ENCODE data around the gene GAPVD1.
"Not testable (repeated sequence)": the region's sequence is repeated elsewhere in the genome, so short reads cannot be mapped to it uniquely, and the experiment has no call there.

The GAPVD1 gene

GRCh38 chr9:125399165-125399564, 137.5 kb downstream of the GAPVD1 start:
- no peak for DNase-seq (ENCODE audit: low read depth, low spot score)
- Histone ChIP-seq H3K9me3 (ENCODE audit: low read depth, low read length) (no peaks in the 10 kb centered on the region), H3K36me3 (ENCODE audit: insufficient read depth, low read length) (no peaks in the 10 kb centered on the region), H3K4me3 (no peak overlapping the region), H3K9ac (ENCODE audit: insufficient read length) (no peak overlapping the region), H3K27ac (no peak overlapping the region)
- TF ChIP-seq POLR2AphosphoS5 (IDR thresholded peaks at IDR 0.05; ENCODE audit: borderline replicate concordance, low read depth, low read length): no peak
- TF ChIP-seq EZH2 (IDR thresholded peaks at IDR 0.05): no peak
- no peak for TF ChIP-seq FOXP2 (optimal IDR thresholded peaks at IDR 0.05; ENCODE audit: control extremely low read depth, extremely low read length, insufficient read depth)

- no peak overlapping the region for H3K27ac ChIP-seq
- H3K36me3 ChIP-seq (ENCODE audit: insufficient read depth, low read length): no peaks in the 10 kb centered on the region
- no peaks in the 10 kb centered on the region for H3K9me3 ChIP-seq (ENCODE audit: low read depth, low read length)
- TF ChIP-seq FOXP2 (optimal IDR thresholded peaks at IDR 0.05; ENCODE audit: control extremely low read depth, extremely low read length, insufficient read depth): no peak
- TF ChIP-seq EZH2 (IDR thresholded peaks at IDR 0.05): no peak
- no peak for TF ChIP-seq POLR2AphosphoS5 (IDR thresholded peaks at IDR 0.05; ENCODE audit: borderline replicate concordance, low read depth, low read length)
- DNase-seq (ENCODE audit: low read depth, low spot score): no peak
- H3K4me3 ChIP-seq: no peak overlapping the region
- H3K9ac ChIP-seq (ENCODE audit: insufficient read length): no peak overlapping the region
Observed at GRCh38 chr9:125399666-125400065, 138.0 kb downstream of the GAPVD1 start.

GRCh38 chr9:125400232-125400631, 138.6 kb downstream of the GAPVD1 start:
- not testable (repeated sequence) for H3K27ac ChIP-seq; DNase-seq (ENCODE audit: low read depth, low spot score); H3K9ac ChIP-seq (ENCODE audit: insufficient read length); H3K9me3 ChIP-seq (ENCODE audit: low read depth, low read length); H3K36me3 ChIP-seq (ENCODE audit: insufficient read depth, low read length); H3K4me3 ChIP-seq

GRCh38 chr9:125400725-125401716, 139.4 kb downstream of the GAPVD1 start:
- TF ChIP-seq EZH2 (IDR thresholded peaks at IDR 0.05): no peak
- no peak for TF ChIP-seq POLR2AphosphoS5 (IDR thresholded peaks at IDR 0.05; ENCODE audit: borderline replicate concordance, low read depth, low read length)
- no peak for TF ChIP-seq FOXP2 (optimal IDR thresholded peaks at IDR 0.05; ENCODE audit: control extremely low read depth, extremely low read length, insufficient read depth)
- H3K9ac ChIP-seq (ENCODE audit: insufficient read length): no peak overlapping the region
- H3K9me3 ChIP-seq (ENCODE audit: low read depth, low read length): no peaks in the 10 kb centered on the region
- no peak overlapping the region for H3K4me3 ChIP-seq
- no peak overlapping the region for H3K27ac ChIP-seq
- DNase-seq (ENCODE audit: low read depth, low spot score): no peak
- H3K36me3 ChIP-seq (ENCODE audit: insufficient read depth, low read length): no peaks in the 10 kb centered on the region

- H3K27ac ChIP-seq: no peak overlapping the region
- no peaks in the 10 kb centered on the region for H3K9me3 ChIP-seq (ENCODE audit: low read depth, low read length)
- H3K9ac ChIP-seq (ENCODE audit: insufficient read length): no peak overlapping the region
- H3K36me3 ChIP-seq (ENCODE audit: insufficient read depth, low read length): no peaks in the 10 kb centered on the region
- TF ChIP-seq POLR2AphosphoS5 (IDR thresholded peaks at IDR 0.05; ENCODE audit: borderline replicate concordance, low read depth, low read length) (no peak), EZH2 (IDR thresholded peaks at IDR 0.05) (no peak), FOXP2 (optimal IDR thresholded peaks at IDR 0.05; ENCODE audit: control extremely low read depth, extremely low read length, insufficient read depth) (no peak)
- no peak for DNase-seq (ENCODE audit: low read depth, low spot score)
- no peak overlapping the region for H3K4me3 ChIP-seq
Observed at GRCh38 chr9:125404733-125405132, 143.1 kb downstream of the GAPVD1 start.

GRCh38 chr9:125405938-125406809, 144.5 kb downstream of the GAPVD1 start:
- no peak for DNase-seq (ENCODE audit: low read depth, low spot score)
- Histone ChIP-seq H3K9me3 (ENCODE audit: low read depth, low read length) (no peaks in the 10 kb centered on the region), H3K4me3 (no peak overlapping the region), H3K27ac (no peak overlapping the region), H3K36me3 (ENCODE audit: insufficient read depth, low read length) (no peaks in the 10 kb centered on the region), H3K9ac (ENCODE audit: insufficient read length) (no peak overlapping the region)
- TF ChIP-seq EZH2 (IDR thresholded peaks at IDR 0.05) (no peak), FOXP2 (optimal IDR thresholded peaks at IDR 0.05; ENCODE audit: control extremely low read depth, extremely low read length, insufficient read depth) (no peak), POLR2AphosphoS5 (IDR thresholded peaks at IDR 0.05; ENCODE audit: borderline replicate concordance, low read depth, low read length) (no peak)

GRCh38 chr9:125406810-125407087, 145.1 kb downstream of the GAPVD1 start:
- H3K9me3 ChIP-seq (ENCODE audit: low read depth, low read length): no peaks in the 10 kb centered on the region

GRCh38 chr9:125407432-125407973, 145.9 kb downstream of the GAPVD1 start:
- no peaks in the 10 kb centered on the region for H3K9me3 ChIP-seq (ENCODE audit: low read depth, low read length)
- no peak for DNase-seq (ENCODE audit: low read depth, low spot score)
- peak overlapping the region; percentile 82 for H3K4me3 ChIP-seq
- H3K27ac ChIP-seq: no peak overlapping the region
- TF ChIP-seq POLR2AphosphoS5 (IDR thresholded peaks at IDR 0.05; ENCODE audit: borderline replicate concordance, low read depth, low read length): no peak
- TF ChIP-seq EZH2 (IDR thresholded peaks at IDR 0.05): no peak
- no peak for TF ChIP-seq FOXP2 (optimal IDR thresholded peaks at IDR 0.05; ENCODE audit: control extremely low read depth, extremely low read length, insufficient read depth)
- H3K36me3 ChIP-seq (ENCODE audit: insufficient read depth, low read length): no peaks in the 10 kb centered on the region
- H3K9ac ChIP-seq (ENCODE audit: insufficient read length): no peak overlapping the region

More at GRCh38 chr9:125406810-125407087, 145.1 kb downstream of the GAPVD1 start:
- Histone ChIP-seq H3K27ac (no peak overlapping the region), H3K9ac (ENCODE audit: insufficient read length) (no peak overlapping the region), H3K36me3 (ENCODE audit: insufficient read depth, low read length) (no peaks in the 10 kb centered on the region), H3K4me3 (no peak overlapping the region)
- no peak for TF ChIP-seq EZH2 (IDR thresholded peaks at IDR 0.05)
- no peak for TF ChIP-seq POLR2AphosphoS5 (IDR thresholded peaks at IDR 0.05; ENCODE audit: borderline replicate concordance, low read depth, low read length)
- TF ChIP-seq FOXP2 (optimal IDR thresholded peaks at IDR 0.05; ENCODE audit: control extremely low read depth, extremely low read length, insufficient read depth): no peak
- DNase-seq (ENCODE audit: low read depth, low spot score): no peak

All from SK-N-MC (cell line).